GM19035 (cell line): ENCODE measurements around the gene CD1D.
"Not testable (repeated sequence)": the region's sequence is repeated elsewhere in the genome, so short reads cannot be mapped to it uniquely, and the experiment has no call there.

Experiments
- ATAC-seq: cut with Tn5 transposase; IDR thresholded peaks from one replicate; pipeline ENCODE4 v1.9.1; 2021; ENCODE audit not compliant: unreplicated experiment

Gene CD1D

DNA sequence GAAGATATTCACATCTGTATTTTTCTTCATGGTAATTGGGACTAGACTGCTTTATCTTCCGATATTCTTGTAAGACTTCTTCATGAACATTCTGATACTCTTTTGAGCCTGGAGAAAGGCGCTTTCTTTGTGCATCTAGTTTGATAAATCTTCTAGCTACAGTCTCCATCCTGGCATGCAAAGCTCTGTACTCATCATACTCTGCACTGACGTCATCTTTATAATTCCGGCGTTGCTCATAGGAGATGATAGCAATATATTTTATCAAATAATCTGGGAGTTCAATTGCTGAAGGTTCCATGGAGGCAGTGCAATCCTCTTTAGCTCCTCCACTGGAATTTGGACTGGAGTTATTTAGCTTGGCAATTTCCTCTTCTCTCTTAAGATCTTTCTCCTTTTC, 4.8 kb upstream of the CD1D start:
- ATAC-seq = not testable (repeated sequence)

DNA sequence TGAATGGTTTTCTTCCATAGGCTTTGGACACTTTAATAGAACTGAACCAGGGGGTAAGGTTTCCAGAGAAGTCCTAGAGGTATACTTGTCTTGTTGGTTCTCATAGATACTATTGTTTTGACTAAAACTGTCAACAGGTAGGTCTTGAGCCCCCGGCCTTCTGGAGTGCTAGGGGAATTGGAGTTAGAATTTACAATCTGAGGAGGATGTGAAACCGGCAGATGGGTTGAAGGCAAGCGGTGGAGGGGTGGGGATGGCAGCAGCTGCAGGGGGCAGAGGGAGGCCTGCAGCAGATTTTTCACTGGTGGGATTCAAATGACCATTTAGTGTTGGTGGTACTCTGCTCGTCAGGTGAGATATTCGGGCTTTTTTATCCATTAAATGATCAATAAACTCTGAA, 4.3 kb upstream of the CD1D start:
- ATAC-seq = no peak

DNA sequence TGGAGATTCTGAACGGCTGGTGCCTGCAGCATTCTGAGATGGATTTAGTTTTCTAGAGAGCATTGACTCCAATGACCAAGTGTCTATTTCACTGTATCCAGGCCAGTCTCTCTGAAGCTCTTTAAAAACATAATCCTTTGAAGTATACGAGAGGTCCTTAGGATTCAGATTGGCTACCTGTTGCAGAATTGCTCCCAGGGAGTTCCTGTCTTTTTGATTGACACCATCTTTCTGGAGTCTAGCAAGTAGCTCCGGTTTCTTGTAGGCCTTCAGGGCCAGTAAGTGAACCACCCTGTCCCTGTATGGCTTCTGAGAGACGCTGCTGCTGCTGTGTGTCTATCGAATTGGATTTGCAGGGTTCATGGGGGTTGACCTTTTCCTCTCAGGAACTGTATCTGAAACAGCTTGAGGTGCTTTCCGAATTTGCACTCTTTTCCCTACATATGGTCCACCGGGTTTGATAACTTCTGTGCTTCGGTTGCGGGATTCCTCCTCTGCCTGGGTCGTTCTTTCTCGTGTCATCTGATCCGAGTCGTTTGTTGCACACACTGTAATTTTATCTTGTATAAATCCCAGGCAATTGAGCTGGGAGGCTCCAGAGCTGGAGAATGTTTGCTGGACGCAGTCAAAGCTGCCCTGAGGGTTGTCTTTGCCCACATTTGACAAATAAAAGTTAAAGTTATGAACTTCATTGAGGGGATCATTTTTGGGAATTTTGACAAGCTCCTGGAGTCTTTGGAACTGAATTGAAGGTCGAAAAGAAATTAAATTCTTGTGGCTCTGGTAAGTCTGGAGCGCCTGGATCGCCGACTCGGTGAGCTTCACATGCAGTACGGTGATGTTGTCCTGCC, 3.6 kb upstream of the CD1D start:
- not testable (repeated sequence) for ATAC-seq

DNA sequence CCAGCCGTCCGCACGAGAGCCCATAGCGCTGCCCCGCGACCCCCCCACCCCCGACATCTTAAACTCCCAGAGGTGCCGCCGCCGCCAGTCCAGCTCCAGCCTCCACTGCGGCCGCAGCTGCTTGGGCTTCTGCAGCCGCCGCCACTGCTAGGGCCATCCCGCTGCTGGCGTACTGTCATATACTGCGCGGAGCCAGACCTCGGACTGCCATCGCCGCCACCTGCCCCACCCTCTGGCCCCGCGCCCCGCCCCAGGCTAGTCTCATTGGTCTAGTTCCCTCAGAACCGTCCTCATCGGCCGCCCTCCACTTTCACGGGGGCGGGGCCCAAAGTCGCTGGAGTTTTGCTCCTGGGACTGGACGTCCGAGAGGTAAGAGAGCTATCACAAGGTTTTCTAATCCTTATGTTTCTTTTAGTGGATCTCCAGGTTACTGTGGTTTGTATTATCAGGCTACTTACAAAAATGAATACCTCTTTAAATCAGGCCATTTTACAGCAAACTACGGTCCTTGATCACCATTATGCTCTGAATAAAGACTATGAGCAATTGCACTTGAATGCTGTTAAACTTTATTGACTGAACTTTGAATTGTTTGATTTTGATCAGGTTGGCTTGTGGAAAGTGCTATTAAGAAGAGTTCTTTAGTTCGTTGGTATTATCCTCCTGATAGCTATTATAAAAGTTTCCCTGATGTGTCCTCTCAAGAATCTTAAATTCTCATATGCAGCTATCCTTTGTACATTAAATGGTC, 2.8 kb upstream of the CD1D start:
- no peak for ATAC-seq

- peak; percentile 90 for ATAC-seq
These were observed 1.2 kb upstream of the CD1D start for GRCh38 chr1:158179301-158180041.

- ATAC-seq = no peak
These were observed 855 bp downstream of the CD1D start for GRCh38 chr1:158181577-158181922.

- no peak for ATAC-seq
These were observed 5.1 kb downstream of the CD1D start for GRCh38 chr1:158185770-158186169.

GRCh38 chr1:158186180-158186579, 5.5 kb downstream of the CD1D start:
- no peak for ATAC-seq

DNA sequence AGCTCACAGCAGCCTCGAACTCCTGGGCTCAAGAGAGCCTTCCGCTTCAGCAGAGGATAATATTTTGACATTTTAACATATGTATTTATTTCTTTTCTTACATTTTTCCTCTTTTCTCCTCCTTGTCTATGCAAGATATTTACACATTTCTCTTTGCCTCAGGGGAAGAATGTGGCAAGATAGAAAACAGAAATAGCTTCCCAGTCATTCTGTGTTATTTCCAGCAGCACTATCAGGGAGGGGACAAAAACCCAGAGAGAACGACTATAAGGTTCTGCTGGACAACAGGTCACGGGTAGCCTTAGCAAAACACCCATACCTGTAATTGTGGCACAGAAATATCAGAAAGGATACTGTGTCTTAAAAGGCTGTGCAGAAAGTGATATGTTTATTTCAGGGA, 7.9 kb downstream of the CD1D start:
- ATAC-seq = no peak

DNA sequence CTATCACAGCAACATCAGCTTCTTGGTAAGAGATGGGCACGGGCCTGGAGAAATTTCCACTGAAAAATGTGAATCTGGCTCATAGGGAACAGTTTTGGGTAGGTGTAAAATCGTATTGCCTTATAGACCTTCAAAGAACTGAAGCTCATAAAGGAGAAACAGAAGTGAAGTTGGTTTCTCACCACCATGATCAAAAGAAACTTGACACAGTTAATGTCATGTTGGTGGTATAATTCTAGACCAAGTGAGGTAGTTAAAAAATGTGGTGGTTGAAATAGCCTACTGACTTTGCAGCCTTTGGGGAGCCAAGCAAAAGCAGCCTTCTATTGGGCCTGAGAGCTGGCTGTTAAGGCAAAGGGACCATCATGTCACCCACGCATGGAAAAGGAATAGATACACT, 8.9 kb downstream of the CD1D start:
- ATAC-seq = no peak

DNA sequence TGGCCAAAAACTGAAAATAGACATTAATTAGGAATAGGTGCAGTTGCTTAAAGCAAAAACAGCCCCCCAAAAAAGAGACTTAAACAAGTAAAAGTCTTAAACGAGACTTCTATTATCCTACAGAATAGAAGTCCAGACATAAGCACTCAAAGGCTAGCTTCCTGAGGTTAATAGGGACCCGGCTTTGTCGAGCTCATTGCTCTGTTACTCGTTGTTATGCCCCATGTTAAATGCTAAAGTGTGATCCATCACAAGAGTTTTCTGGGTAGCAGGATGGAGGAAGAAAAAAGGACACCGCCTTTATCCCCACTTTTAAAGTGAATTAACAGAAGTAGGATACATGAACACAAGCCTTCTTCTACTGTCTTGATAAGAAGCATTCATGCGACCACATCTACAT, 10.6 kb downstream of the CD1D start:
- no peak for ATAC-seq

- ATAC-seq = no peak
These were observed 15.8 kb downstream of the CD1D start for GRCh38 chr1:158196461-158196860.

- no peak for ATAC-seq
These were observed 19.2 kb downstream of the CD1D start for GRCh38 chr1:158199849-158200248.

DNA sequence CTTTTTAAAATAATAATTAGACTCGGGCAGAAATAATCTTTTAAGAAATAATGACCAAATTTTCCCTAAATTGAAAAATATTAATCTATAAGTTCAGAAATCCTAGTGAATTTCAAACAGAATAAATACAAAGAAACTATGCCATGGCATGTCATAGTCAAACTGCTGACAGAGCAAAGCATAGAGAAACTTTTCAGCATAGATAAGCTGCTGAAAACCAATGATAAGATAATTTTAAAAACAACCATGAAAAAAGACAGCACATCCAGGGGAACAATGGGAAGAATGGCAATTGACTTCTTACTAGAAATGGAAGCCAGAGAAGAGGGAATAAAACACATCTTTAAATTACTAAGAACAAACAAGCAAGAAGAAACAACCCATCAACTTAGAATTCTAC, 19.8 kb downstream of the CD1D start:
- no peak for ATAC-seq

GRCh38 chr1:158203693-158204457, 23.2 kb downstream of the CD1D start:
- ATAC-seq = peak; percentile 52

GRCh38 chr1:158204458-158204827, 23.7 kb downstream of the CD1D start:
- ATAC-seq = no peak

- no peak for ATAC-seq
These were observed 28.0 kb downstream of the CD1D start for GRCh38 chr1:158208586-158209116.

DNA sequence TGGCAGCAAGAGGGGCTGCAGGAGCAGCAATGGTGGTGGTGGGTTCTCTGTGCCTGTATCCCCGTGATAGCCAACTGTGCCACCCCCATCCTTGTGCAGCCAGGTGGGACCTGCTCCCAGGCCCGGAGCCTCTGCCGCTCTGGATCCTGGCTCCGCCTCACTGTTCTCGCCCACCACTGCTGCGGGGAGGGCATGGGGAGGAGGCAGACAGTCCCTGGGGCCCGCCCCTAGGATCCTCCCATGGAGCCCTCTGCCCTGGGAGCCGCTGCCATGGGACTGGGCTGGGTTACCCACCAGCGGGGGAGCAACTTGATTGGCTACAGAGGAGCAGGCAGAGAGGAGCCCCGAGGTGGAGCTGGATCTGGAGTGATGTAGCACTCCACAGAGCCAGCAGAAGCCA, 31.6 kb downstream of the CD1D start:
- no peak for ATAC-seq

GRCh38 chr1:158223445-158223844, 42.8 kb downstream of the CD1D start:
- not testable (repeated sequence) for ATAC-seq

- ATAC-seq = no peak
These were observed 47.4 kb downstream of the CD1D start for GRCh38 chr1:158227904-158228623.
